Activated naive CD8-positive, alpha-beta T cell treated with anti-CD3 and anti-CD28 coated beads, Interleukin-2, amount 10 ng/mL, durations not matched to agents 7 days and 5 days (primary cell): Measurements from ENCODE around the gene LYPLA2. TPM values are rescaled to one million over a fixed set of nuclear protein-coding genes. Genes with fewer than 3 reads are reported as not detected.
"Not testable (repeated sequence)": the region's sequence is repeated elsewhere in the genome, so short reads cannot be mapped to it uniquely, and the experiment has no call there.

Source experiments
- ATAC-seq: fragments of 150-1000 bp; cut with Tn5 transposase; one replicate; pipeline ENCODE4 v1.10.0; 2021; ENCODE audit warnings: low read depth, moderate library complexity
- POLR2A ChIA-PET: fragments of 350-600 bp; sonication (Branson Sonifier 250); formaldehyde crosslinking; loops from one replicate; lab custom pipeline; 2021; ENCODE audit warnings: antibody characterized with exemption; lab: Charles Lee
- DNase-seq: peaks from one replicate; pipeline ENCODE4 v3.0.0; 2021
- H3K27ac Mint-ChIP-seq: one replicate; pipeline ENCODE4 v1.8.0; 2022; ENCODE audit warnings: mild to moderate bottlenecking, mixed read lengths
- H3K27me3 Mint-ChIP-seq: one replicate; pipeline ENCODE4 v1.8.0; 2022; ENCODE audit warnings: mild to moderate bottlenecking, moderate library complexity, mixed read lengths
- H3K36me3 Mint-ChIP-seq: one replicate; pipeline ENCODE4 v1.8.0; 2021; ENCODE audit warnings: mild to moderate bottlenecking, mixed read lengths
- H3K4me1 Mint-ChIP-seq: one replicate; pipeline ENCODE4 v1.8.0; 2021; ENCODE audit warnings: mixed read lengths
- H3K4me3 Mint-ChIP-seq: one replicate; pipeline ENCODE4 v1.8.0; 2022; ENCODE audit warnings: mild to moderate bottlenecking, moderate library complexity, mixed read lengths
- H3K9me3 Mint-ChIP-seq: one replicate; pipeline ENCODE4 v1.8.0; 2021; ENCODE audit warnings: mixed read lengths
- total RNA-seq, 2 experiments: library from RNA; stranded (reverse); gene quantifications; one replicate each; pipeline ENCODE4 v1.2.3, GENCODE V29; 2021

The LYPLA2 gene
- total RNA-seq, 2 experiments from 2014 or later, result 67.0 to 82.5 TPM

- peak; percentile 46 for ATAC-seq
- Mint-ChIP-seq H3K36me3 (peaks cover 6% of the 10 kb centered on the region), H3K27me3 (no peaks in the 10 kb centered on the region), H3K9me3 (no peaks in the 10 kb centered on the region), H3K4me3 (no peak overlapping the region), H3K27ac (peak overlapping the region; percentile 11), H3K4me1 (peaks cover 17% of the 10 kb centered on the region)
- peak; percentile 44 for DNase-seq
- POLR2A ChIA-PET, result interaction anchor here (1.0 to 4.7 kb wide), 4 partner anchors 10 to 148 kb away, joined by 4 to 18 read pairs (median 9); partner anchors contain the start of genes GALE, HMGCL and PNRC2
Observed at GRCh38 chr1:23810818-23811540, 20.0 kb downstream of the LYPLA2 start.

- DNase-seq (no peak), ATAC-seq (no peak)
- H3K4me3 Mint-ChIP-seq, result no peak overlapping the region
- no peak overlapping the region for H3K27ac Mint-ChIP-seq
- H3K9me3 Mint-ChIP-seq, result no peaks in the 10 kb centered on the region
- POLR2A ChIA-PET, result no interaction called here
- H3K27me3 Mint-ChIP-seq, result no peaks in the 10 kb centered on the region
- H3K36me3 Mint-ChIP-seq, result peaks cover 3% of the 10 kb centered on the region
- peaks cover 10% of the 10 kb centered on the region for H3K4me1 Mint-ChIP-seq
Observed at GRCh38 chr1:23814016-23814415, 23.1 kb downstream of the LYPLA2 start.

GRCh38 chr1:23816361-23816760, 25.4 kb downstream of the LYPLA2 start:
- Mint-ChIP-seq H3K4me3 (no peak overlapping the region), H3K27me3 (no peaks in the 10 kb centered on the region), H3K4me1 (no peaks in the 10 kb centered on the region), H3K27ac (no peak overlapping the region), H3K9me3 (no peaks in the 10 kb centered on the region), H3K36me3 (peaks cover 4% of the 10 kb centered on the region)
- DNase-seq (no peak), ATAC-seq (no peak)
- POLR2A ChIA-PET, result interaction anchor here (1.0 to 2.5 kb wide), 2 partner anchors 9 to 17 kb away, joined by 4 to 11 read pairs; partner anchors contain the start of gene HMGCL

GRCh38 chr1:23816906-23817305, 26.0 kb downstream of the LYPLA2 start:
- no peaks in the 10 kb centered on the region for H3K27me3 Mint-ChIP-seq
- no peak overlapping the region for H3K27ac Mint-ChIP-seq
- POLR2A ChIA-PET, result interaction anchor here (1.0 to 2.5 kb wide), 2 partner anchors 8 to 17 kb away, joined by 4 to 11 read pairs; partner anchors contain the start of gene HMGCL
- ATAC-seq, result no peak
- no peak for DNase-seq
- H3K36me3 Mint-ChIP-seq, result peaks cover 4% of the 10 kb centered on the region
- peaks cover 2% of the 10 kb centered on the region for H3K4me1 Mint-ChIP-seq
- no peaks in the 10 kb centered on the region for H3K9me3 Mint-ChIP-seq
- no peak overlapping the region for H3K4me3 Mint-ChIP-seq

GRCh38 chr1:23817633-23818032, 26.7 kb downstream of the LYPLA2 start:
- no peaks in the 10 kb centered on the region for H3K27me3 Mint-ChIP-seq
- H3K9me3 Mint-ChIP-seq, result no peaks in the 10 kb centered on the region
- H3K4me3 Mint-ChIP-seq, result no peak overlapping the region
- H3K4me1 Mint-ChIP-seq, result peaks cover 3% of the 10 kb centered on the region
- H3K27ac Mint-ChIP-seq, result no peak overlapping the region
- no peak for DNase-seq
- POLR2A ChIA-PET, result interaction anchor here (0.6 kb wide), 1 partner anchor 16 kb away, joined by 4 read pairs; no protein-coding TSS in a partner anchor
- peaks cover 4% of the 10 kb centered on the region for H3K36me3 Mint-ChIP-seq
- no peak for ATAC-seq

GRCh38 chr1:23823767-23824166, 32.8 kb downstream of the LYPLA2 start:
- POLR2A ChIA-PET, result interaction anchor here (0.6 to 2.4 kb wide), 6 partner anchors 23 to 1214 kb away, joined by 3 to 12 read pairs (median 3); partner anchors contain the start of gene GALE
- Mint-ChIP-seq H3K9me3 (no peaks in the 10 kb centered on the region), H3K27me3 (no peaks in the 10 kb centered on the region), H3K4me3 (peak overlapping the region; percentile 88), H3K36me3 (peaks cover 5% of the 10 kb centered on the region), H3K27ac (no peak overlapping the region), H3K4me1 (peaks cover 14% of the 10 kb centered on the region)
- no peak for ATAC-seq
- DNase-seq, result no peak

- Mint-ChIP-seq H3K27me3 (no peaks in the 10 kb centered on the region), H3K36me3 (peaks cover 5% of the 10 kb centered on the region), H3K4me1 (peaks cover 14% of the 10 kb centered on the region), H3K27ac (peak overlapping the region; percentile 85), H3K4me3 (peak overlapping the region; percentile 88), H3K9me3 (no peaks in the 10 kb centered on the region)
- DNase-seq (no peak), ATAC-seq (no peak)
- POLR2A ChIA-PET, result interaction anchor here (0.9 to 2.4 kb wide), 12 partner anchors 9 to 226 kb away, joined by 3 to 13 read pairs (median 5); partner anchors contain the start of genes GALE, PITHD1, PNRC2 and SRSF10
Observed at GRCh38 chr1:23824711-23825075, 33.7 kb downstream of the LYPLA2 start.

- DNase-seq, result peak; percentile 90
- Mint-ChIP-seq H3K36me3 (peaks cover 4% of the 10 kb centered on the region), H3K27me3 (no peaks in the 10 kb centered on the region), H3K27ac (peak within 1 kb of the TSS; percentile 85), H3K9me3 (no peaks in the 10 kb centered on the region), H3K4me3 (peak within 1 kb of the TSS; percentile 88), H3K4me1 (peaks cover 14% of the 10 kb centered on the region)
- POLR2A ChIA-PET, result interaction anchor here (0.6 to 2.4 kb wide), 21 partner anchors 9 to 1739 kb away, joined by 3 to 13 read pairs (median 4); partner anchors contain the start of genes GALE, PITHD1, PNRC2 and RPL11
- peak; percentile 98 for ATAC-seq
Observed at GRCh38 chr1:23825076-23825761, 34.3 kb downstream of the LYPLA2 start, which contains the start of gene HMGCL. HMGCL (minus strand) TSS chr1:23825429; CDS start chr1:23825415, 14 bp downstream.

GRCh38 chr1:23825762-23826522, 35.0 kb downstream of the LYPLA2 start:
- no peak for DNase-seq
- ATAC-seq, result no peak
- Mint-ChIP-seq H3K27me3 (no peaks in the 10 kb centered on the region), H3K36me3 (peaks cover 1% of the 10 kb centered on the region), H3K27ac (peak overlapping the region; percentile 85), H3K4me1 (peaks cover 14% of the 10 kb centered on the region), H3K9me3 (no peaks in the 10 kb centered on the region), H3K4me3 (peak overlapping the region; percentile 88)
- POLR2A ChIA-PET, result interaction anchor here (0.6 to 2.4 kb wide), 19 partner anchors 9 to 1740 kb away, joined by 3 to 13 read pairs (median 4); partner anchors contain the start of genes GALE, PITHD1, PNRC2 and RPL11

- H3K4me3 Mint-ChIP-seq, ATAC-seq, H3K27ac Mint-ChIP-seq, H3K36me3 Mint-ChIP-seq, H3K27me3 Mint-ChIP-seq, DNase-seq, H3K9me3 Mint-ChIP-seq, POLR2A ChIA-PET: not testable (repeated sequence)
- H3K4me1 Mint-ChIP-seq, result peaks cover 14% of the 10 kb centered on the region
Observed at GRCh38 chr1:23826590-23826989, 35.6 kb downstream of the LYPLA2 start.

GRCh38 chr1:23827717-23828116, 36.8 kb downstream of the LYPLA2 start:
- no peak overlapping the region for H3K27ac Mint-ChIP-seq
- no peaks in the 10 kb centered on the region for H3K9me3 Mint-ChIP-seq
- POLR2A ChIA-PET, result interaction anchor here (0.6 kb wide), 1 partner anchor 15 kb away, joined by 3 read pairs; no protein-coding TSS in a partner anchor
- DNase-seq, result no peak
- H3K4me1 Mint-ChIP-seq, result peaks cover 11% of the 10 kb centered on the region
- H3K27me3 Mint-ChIP-seq, result no peaks in the 10 kb centered on the region
- no peak for ATAC-seq
- peaks cover 1% of the 10 kb centered on the region for H3K36me3 Mint-ChIP-seq
- H3K4me3 Mint-ChIP-seq, result no peak overlapping the region

GRCh38 chr1:23834156-23834555, 43.2 kb downstream of the LYPLA2 start:
- H3K4me1 Mint-ChIP-seq, H3K4me3 Mint-ChIP-seq, POLR2A ChIA-PET, H3K27me3 Mint-ChIP-seq, H3K36me3 Mint-ChIP-seq, ATAC-seq, H3K9me3 Mint-ChIP-seq, H3K27ac Mint-ChIP-seq, DNase-seq: not testable (repeated sequence)
